DMS53 (cell line): ENCODE measurements around the gene ITGB5.
"Not testable (repeated sequence)": the region's sequence is repeated elsewhere in the genome, so short reads cannot be mapped to it uniquely, and the experiment has no call there.

ENCODE experiments used
- DNase-seq: peaks from one replicate; lab custom pipeline; 2025; lab: John Stamatoyannopoulos, UW

ITGB5 gene

DNA sequence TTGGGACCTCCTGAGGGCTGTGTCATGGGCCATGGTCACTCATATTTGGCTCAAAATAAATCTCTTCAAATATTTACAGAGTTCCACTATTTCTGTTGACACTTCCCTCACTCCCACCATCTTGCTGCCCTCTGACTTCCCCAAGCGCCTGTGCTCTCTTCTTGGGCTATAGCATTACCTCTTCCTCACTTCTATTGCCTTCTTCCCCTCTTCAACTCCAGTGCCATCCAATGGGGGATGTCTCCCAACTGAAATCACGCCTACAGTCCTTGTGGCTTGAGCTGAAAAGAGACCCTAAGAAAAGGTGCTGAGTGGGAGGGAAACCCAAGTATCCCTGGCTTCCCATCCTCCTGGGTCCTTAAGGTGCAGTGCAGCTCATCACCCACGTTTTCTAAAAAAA, 135.1 kb downstream of the ITGB5 start:
- DNase-seq, result no peak

DNA sequence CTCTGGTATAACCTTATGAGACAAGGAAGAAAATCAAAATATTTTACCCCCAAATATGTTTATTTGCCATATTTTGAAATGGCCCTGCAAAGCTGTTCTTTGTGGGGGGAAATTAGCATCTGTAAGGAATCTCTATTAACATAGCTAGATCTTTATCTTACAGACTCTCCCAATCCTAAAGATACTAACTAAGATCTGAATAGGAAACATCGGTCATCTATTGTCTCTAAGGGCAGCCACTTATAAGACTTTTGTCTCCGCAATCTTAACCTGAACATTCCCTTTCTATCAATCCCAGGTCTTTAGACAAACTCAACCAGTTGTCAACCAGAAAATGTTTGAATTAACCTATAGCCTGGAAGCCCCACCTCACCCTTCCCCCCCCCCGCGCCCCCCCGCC, 135.7 kb downstream of the ITGB5 start:
- no peak for DNase-seq

DNA sequence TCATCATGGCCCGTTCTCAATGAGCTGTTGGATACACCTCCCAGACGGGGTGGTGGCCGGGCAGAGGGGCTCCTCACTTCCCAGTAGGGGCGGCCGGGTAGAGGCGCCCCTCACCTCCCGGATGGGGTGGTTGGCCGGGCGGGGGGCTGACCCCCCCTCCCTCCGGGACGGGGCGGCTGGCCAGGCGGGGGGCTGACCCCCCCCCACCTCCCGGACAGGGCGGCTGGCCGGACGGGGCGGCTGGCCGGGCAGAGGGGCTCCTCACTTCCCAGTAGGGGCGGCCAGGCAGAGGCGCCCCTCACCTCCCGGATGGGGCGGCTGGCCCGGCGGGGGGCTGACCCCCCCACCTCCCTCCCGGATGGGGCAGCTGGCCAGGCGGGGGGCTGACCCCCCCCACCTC, 137.3 kb downstream of the ITGB5 start:
- not testable (repeated sequence) for DNase-seq

DNA sequence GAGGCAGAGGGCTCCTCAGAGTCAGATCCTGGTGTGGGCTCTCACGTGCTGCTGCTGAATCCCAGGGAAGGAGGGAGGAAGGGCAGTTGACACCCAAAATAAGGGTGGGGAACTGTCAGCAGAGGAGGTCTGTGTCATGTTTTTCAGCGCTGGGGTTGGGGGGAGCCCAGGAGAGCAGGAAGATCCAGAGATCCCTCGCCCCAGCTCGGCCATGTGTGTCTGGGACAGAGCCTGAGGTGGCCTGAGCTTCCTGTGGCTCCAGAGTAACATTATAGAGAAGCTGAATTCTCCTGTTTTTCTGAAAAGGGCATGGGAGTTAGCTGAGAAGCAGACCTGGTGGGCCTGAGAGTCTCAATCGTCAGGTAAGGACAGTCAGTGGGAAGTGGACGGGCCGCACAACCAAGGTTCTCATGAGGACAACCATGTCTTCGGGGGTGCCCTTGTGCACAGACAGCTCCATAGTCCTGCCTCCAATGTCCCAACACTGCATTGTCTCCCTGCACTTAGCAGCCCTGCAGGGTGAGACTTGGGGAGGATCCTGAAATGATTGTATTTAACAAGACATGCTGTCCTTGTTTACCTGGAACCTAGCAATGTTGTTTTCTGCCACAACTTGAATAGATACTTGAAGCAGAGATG, 138.5 kb downstream of the ITGB5 start:
- DNase-seq, result peak; percentile 32

DNA sequence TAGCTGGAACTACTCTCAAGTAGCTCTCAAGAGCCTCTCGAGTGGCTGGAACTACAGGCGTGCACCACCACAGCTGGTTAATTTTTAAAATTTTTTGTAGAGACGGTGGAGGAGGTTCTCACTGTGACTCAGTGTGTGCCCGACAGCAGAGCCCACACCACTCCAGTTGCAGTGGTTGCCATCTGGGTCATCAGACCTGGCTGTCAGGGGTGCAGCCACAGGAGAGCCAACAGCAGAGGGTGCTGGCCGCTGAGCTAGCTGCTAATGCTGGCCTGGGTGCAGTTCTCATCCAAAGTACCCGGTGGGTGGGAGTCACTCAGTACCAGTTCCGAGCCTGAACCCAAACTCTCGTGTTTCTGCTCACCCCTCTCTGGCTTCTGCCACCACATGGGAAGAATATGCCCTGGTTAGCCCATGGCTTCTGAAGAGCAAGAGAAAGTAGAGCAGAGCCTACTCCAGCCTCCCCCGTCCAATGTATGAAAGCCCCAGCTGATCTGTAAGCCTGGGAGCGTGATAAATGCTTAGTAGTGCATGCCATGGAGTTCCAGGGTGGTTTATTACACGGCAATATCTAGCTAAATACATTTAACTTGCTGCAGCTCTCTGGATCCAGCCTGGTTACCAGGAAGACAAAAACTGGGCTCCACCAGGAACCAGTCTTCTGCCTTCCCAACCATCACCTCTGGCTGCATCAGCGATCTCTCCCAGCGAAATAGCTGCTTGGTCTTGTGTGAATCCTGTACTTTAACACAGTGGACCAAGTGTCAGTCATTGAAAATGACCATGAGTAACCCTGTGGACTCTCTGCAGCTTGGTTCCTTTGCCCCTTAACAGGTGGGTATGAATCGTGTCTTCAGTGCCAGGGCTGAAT, 139.8 kb downstream of the ITGB5 start:
- DNase-seq, result peak; percentile 53

DNA sequence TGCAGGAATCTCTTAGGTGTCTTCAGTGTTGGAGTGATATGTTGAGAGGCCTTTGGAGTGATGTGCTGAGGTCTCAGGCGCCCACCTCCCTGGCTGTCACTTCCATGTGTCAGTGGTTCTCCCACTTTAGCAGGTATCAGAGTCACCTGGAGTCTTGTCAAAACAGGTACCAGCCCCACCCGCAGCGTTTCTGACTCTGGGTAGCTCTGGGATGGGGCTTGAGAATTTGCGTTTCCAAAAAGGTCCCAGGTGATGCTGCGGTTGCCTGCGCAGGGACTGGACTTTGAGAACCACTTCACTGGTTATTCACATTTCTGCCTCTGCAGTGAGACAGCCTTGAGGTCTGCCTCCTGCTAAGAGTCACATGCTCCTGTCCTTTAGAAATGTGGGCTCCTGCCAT, 141.4 kb downstream of the ITGB5 start:
- DNase-seq, result no peak

DNA sequence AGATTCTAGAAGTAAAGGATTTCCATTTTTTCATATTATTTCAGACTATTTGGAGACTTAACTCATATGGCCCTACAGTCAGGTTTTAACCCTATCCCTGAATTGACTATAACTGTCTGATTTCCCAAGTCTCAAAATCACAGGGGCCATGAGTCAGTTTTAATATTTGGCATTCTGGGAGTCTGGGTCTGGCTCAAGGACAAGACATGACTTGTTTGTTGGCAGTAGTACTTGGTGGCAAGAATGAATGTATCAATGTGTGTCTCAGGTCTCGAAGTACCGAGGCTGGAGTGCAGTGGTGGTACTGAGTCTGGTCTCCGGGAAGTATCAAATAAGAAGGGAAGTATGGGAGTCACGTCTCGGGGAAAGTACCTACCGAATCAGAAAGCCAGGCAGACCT, 146.1 kb downstream of the ITGB5 start:
- DNase-seq, result no peak

DNA sequence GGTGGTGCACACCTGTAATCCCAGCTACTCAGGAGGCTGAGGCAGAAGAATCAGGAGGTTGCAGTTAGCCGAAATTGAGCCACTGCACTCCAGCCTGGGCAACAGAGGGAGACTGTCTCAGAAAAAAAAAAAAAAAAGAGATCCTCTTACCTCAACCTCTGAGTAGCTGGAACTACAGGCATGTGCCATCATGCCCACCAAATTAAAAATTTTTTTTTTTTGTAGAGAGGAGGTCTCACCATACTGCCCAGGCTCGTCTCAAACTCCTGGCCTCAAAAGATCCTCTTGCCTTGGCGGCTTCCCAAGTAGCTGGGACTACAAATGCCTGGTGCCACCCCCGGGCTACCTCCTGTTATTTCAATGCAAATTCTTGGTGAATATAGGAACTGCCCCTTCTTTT, 155.4 kb downstream of the ITGB5 start:
- DNase-seq, result no peak

DNA sequence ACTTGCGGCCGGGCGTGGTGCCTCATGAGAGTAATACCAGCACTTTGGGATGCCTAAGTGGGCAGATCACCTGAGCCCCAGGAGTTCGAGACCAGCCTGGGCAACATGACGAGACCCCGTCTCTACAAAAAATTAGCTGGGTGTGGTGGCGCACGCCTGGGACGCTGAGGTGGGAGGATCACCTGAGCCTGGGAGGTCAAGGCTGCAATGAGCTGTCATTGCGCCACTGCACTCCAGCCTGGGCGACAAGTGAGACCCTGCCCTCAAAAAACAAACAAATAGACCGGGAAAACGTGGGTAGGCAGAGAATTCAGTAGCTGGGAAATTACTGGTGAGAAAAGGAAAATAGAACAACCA, 156.2 kb downstream of the ITGB5 start:
- no peak for DNase-seq

DNA sequence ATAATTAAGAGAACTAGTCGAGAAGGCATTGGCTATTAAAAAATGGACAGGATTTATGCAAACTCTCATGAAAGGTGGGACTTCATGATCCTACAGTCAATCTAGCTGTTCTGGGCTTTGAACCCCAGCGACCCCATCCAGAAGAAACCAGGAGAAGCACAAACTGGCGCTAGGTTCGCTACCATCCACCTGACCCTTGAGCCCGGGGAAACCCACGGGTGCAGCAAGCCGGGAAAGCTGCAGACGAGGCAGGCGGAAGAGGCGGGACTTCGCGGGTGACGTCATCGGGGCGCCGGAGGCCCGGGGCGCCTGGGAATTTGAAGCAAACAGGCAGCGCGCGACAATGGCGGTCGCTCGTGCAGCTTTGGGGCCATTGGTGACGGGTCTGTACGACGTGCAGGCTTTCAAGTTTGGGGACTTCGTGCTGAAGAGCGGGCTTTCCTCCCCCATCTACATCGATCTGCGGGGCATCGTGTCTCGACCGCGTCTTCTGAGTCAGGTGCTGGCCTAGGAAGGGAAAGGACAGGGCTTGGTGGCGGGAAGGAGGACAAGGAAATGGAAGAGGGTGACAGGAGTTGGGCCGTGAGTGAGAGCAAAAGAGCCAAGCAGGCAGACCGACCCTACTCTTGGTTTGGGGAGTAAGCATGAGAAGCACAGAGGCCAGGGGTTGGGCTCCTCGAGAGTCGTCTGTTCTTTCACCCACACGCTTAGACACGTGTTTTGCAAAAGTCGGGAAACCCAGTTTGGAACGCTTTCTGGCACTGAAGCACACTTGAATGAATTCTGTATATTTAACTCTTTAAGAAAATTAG, 156.8 kb downstream of the ITGB5 start, which contains the start of gene UMPS:
Gene UMPS, plus strand, starts transcription at position 324 of the 812 bp plus-strand sequence. Its CDS starts 20 bp downstream, at position 344.
- DNase-seq, result peak; percentile 92

DNA sequence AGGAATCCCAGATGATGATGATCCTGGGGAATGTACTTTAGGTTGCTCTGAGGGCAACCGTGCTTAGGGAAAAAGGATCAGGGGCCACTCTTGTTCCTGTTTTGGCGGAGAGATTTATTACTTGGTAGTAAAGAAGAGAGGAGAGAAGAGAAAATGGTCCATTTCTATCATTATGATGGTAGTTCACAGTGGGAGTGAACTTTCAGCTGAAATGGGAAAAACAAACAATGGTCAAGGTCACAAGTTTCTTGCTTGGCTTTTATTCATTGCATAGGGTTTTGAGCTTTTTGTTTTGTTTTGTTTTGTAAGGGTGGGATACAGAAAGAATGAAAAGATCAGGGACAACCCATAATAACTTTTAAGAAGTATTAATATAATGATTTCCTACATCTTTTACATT, 164.6 kb downstream of the ITGB5 start:
- DNase-seq, result no peak

DNA sequence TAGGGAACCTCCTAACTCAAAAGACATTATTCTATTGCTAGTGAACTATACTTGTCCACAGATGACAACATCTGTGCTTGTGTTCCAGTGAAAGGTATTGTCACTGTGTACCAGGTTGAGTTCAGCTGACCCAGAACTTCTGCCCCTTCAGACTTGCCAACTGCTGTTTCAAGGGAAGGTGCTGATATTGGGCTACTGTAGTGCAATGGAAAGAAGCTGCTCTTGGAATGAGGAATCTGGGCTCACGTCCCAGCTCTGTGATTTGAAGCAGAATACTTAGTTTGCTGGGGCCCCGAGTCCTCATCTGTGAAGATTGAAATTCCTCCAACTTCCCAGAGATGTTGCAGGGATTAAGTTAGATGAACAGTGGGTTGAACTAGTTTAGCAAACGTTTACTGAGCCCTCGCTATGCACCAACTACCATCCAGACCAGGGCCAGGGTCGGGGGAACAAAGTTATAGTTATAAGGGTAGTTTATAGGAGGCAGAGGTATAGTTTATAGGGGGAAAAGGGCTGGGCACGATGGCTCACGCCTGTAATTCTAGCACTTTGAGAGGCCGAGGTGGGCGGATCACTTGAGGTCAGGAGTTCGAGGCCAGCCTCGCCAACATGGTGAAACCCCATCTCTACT, 172.8 kb downstream of the ITGB5 start:
- no peak for DNase-seq
